Kidney tubule cell (primary cell): ENCODE results near the gene ZIC3.

ENCODE experiments used
- DNase-seq: peaks from one replicate; pipeline ENCODE4 v3.0.0-alpha.2; 2018; ENCODE audit warnings: low spot score

ZIC3 gene

DNA sequence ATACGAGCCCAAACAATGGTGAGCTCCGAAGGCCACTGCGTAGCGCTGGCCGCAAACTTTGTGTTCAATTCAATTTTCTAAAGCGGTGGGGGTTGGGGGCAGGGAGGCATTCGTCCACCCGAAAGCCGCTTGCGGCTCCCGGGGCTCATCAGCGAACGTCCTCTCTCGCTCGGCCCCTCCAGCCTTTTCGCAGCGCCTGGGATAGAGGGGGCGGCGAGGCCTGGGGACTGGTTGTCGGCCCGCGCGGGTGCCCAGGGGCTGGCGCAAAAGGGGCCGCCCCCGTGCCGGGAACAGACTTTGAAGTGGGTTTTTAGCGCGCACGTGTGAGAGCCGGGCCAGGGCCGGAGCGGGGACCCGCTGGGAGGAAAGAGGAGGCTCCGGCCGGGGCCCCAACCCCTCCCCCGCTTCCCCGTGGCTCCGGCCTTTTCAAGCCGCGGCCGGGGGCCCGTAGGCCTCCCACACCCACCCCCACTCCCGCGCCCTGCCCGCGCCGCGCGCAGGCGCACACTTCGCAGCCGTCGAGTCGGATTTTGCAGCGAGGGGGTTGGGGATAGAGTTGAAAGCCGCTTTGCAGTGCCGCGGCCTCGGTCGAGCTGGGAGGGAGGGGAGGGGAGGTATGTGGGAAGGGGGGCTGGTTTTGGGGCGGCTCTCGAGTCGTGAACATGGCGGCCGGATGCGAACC, 8.3 kb downstream of the ZIC3 start:
- no peak for DNase-seq

DNA sequence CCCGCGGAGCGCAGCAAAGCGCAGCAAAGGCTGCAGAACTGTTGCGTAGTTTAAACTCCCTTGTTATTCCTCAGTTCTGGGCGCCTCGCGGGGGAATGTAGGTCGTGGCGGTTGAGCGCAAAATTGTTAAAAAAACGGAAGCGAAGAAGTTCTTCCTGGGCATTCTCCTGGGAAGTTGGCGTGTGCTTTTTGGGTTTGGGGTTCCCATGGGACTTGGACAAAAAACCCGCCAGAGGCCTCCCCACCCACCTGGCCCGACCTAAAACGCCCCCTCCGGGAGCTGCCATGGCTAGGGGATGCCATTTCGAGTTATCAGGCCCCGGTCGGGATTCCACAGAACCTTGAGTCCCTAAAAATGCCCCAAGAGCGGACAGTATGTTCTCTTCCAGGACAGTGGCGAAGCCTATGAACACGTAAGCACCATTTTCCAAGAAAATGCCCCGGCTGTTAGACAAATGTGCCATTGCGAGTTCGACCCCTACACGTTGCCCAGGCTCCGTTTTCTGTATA, 8.9 kb downstream of the ZIC3 start:
- DNase-seq: no peak

- DNase-seq: no peak
Observed at GRCh38 chrX:137575596-137576255, 9.8 kb downstream of the ZIC3 start.

DNA sequence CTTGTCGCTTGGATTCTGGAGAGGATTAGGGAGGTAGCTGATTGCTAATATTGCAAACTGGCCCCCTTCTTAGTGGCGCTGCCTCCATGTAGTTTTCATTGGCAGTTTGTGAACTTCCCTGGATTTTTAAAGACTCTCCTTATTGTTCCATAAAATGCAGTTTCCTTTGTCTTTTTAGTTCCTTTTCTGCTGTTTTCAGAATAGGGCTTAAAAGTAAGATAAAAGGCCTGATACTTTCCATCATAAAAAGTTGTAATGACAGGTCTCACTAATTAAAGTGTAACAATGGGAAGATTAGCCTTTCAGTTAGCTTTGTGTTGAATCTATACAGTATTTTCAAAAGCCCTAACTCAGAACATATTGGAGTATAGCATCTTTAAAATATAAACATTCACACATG, 21.2 kb downstream of the ZIC3 start:
- no peak for DNase-seq

- DNase-seq: no peak
Observed at GRCh38 chrX:137600769-137601168, 34.8 kb downstream of the ZIC3 start.
